ENCODE measurements around the gene MAB21L3. TPM values are rescaled to one million over a fixed set of nuclear protein-coding genes. Genes with fewer than 3 reads are reported as not detected.

MAB21L3 gene
- total RNA-seq, 1 donor from 2014 or later = not detected

- Mint-ChIP-seq H3K27ac (no peak overlapping the region), H3K36me3 (no peaks in the 10 kb centered on the region)
- no peak for TF ChIP-seq EZH2phosphoT487 (IDR thresholded peaks at IDR 0.05)
- TF ChIP-seq, protein P1, sequence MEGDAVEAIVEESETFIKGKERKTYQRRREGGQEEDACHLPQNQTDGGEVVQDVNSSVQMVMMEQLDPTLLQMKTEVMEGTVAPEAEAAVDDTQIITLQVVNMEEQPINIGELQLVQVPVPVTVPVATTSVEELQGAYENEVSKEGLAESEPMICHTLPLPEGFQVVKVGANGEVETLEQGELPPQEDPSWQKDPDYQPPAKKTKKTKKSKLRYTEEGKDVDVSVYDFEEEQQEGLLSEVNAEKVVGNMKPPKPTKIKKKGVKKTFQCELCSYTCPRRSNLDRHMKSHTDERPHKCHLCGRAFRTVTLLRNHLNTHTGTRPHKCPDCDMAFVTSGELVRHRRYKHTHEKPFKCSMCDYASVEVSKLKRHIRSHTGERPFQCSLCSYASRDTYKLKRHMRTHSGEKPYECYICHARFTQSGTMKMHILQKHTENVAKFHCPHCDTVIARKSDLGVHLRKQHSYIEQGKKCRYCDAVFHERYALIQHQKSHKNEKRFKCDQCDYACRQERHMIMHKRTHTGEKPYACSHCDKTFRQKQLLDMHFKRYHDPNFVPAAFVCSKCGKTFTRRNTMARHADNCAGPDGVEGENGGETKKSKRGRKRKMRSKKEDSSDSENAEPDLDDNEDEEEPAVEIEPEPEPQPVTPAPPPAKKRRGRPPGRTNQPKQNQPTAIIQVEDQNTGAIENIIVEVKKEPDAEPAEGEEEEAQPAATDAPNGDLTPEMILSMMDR (IDR thresholded peaks at IDR 0.05) = no peak
- no peak for TF ChIP-seq EZH2 (IDR thresholded peaks at IDR 0.05)
Observed at GRCh38 chr1:116153692-116154031, 42.5 kb downstream of the MAB21L3 start.

DNA sequence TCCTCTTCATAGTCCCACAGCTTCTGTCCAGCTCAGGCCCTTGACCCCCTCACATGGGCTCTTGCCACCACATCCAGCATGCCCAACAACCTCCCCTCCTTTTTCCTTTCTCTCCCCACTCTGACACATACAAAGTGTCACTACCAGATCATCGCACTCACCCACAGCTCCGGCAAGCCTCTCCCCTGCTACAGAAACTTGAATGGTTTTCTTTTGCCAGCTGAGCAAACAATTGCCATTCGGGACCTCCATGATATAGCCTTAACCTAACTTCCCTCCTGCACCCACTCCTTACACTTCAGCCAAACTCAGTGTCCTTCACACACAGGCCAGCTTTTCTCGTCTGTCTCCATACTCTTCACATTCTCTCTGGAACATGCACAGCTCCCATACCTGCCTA lies 43.3 kb downstream of the MAB21L3 start:
- Histone ChIP-seq H4K20me1 (ENCODE audit: low read depth) (no peaks in the 10 kb centered on the region), H3K27ac (no peak overlapping the region), H3K4me2 (no peak overlapping the region), H3K27me3 (peaks cover 15% of the 10 kb centered on the region), H3K9ac (no peak overlapping the region), H3K79me2 (ENCODE audit: low read depth) (no peaks in the 10 kb centered on the region), H3K9me3 (ENCODE audit: low read depth) (no peaks in the 10 kb centered on the region), H3F3A (ENCODE audit: low read depth) (no peaks in the 10 kb centered on the region), H3K4me3 (no peak overlapping the region), H2AFZ (replicated peaks) (no peak overlapping the region), H3K36me3 (no peaks in the 10 kb centered on the region), H3K4me1 (no peaks in the 10 kb centered on the region)
- TF ChIP-seq EZH2 (IDR thresholded peaks at IDR 0.05) (no peak), EZH2phosphoT487 (IDR thresholded peaks at IDR 0.05) (no peak)
- TF ChIP-seq, protein P1 (IDR thresholded peaks at IDR 0.05) = no peak
- no peak for DNase-seq (ENCODE audit: low spot score)
- Mint-ChIP-seq H3K36me3 (no peaks in the 10 kb centered on the region), H3K4me3 (no peak overlapping the region), H3K9me3 (peaks cover 5% of the 10 kb centered on the region), H3K4me1 (peaks cover 9% of the 10 kb centered on the region), H3K27me3 (ENCODE audit: insufficient read depth, low read depth) (peaks cover 3% of the 10 kb centered on the region), H3K27ac (no peak overlapping the region)

More at GRCh38 chr1:116153692-116154031, 42.5 kb downstream of the MAB21L3 start:
- Histone ChIP-seq H3K9me3 (ENCODE audit: low read depth) (no peaks in the 10 kb centered on the region), H3K4me2 (no peak overlapping the region), H3K79me2 (ENCODE audit: low read depth) (no peaks in the 10 kb centered on the region), H4K20me1 (ENCODE audit: low read depth) (no peaks in the 10 kb centered on the region), H3K4me3 (no peak overlapping the region), H3K36me3 (no peaks in the 10 kb centered on the region), H2AFZ (replicated peaks) (no peak overlapping the region), H3K4me1 (no peaks in the 10 kb centered on the region), H3K9ac (no peak overlapping the region), H3F3A (ENCODE audit: low read depth) (no peaks in the 10 kb centered on the region), H3K27me3 (peaks cover 15% of the 10 kb centered on the region), H3K27ac (no peak overlapping the region)
- no peak for DNase-seq (ENCODE audit: low spot score)
- Mint-ChIP-seq H3K9me3 (peaks cover 5% of the 10 kb centered on the region), H3K4me3 (no peak overlapping the region), H3K27me3 (ENCODE audit: insufficient read depth, low read depth) (peaks cover 3% of the 10 kb centered on the region), H3K4me1 (peaks cover 9% of the 10 kb centered on the region)

DNA sequence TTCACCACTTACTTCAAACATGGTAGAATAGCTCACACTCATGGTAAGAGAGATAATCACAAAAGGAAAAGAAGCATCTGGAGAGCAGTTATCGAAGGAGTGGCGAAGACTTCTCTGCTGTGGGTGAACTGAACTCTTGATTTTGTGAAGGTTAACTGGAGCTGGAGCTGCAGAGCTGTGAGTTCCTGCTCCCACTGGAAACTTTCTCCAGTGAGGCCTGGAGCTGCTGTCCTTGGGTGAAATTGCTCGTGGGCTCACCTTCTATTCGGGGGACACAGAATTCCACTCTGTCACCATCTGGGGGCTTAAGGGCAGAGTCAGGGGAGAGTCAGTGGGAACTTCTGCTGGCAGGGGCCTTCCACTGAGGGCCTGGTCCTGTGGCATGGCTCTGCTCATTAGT lies 45.9 kb downstream of the MAB21L3 start:
- peaks cover 3% of the 10 kb centered on the region for H3K27me3 Mint-ChIP-seq (ENCODE audit: insufficient read depth, low read depth)

More for the DNA sequence above, 45.9 kb downstream of the MAB21L3 start:
- no peak for DNase-seq (ENCODE audit: low spot score)
- Mint-ChIP-seq H3K4me1 (no peaks in the 10 kb centered on the region), H3K9me3 (peaks cover 5% of the 10 kb centered on the region), H3K27ac (no peak overlapping the region), H3K4me3 (no peak overlapping the region), H3K36me3 (no peaks in the 10 kb centered on the region)
- no peaks in the 10 kb centered on the region for H3K4me1 ChIP-seq
- no peaks in the 10 kb centered on the region for H3K36me3 ChIP-seq
- no peak overlapping the region for H2AFZ ChIP-seq (replicated peaks)
- H3K4me2 ChIP-seq = no peak overlapping the region
- H3K9me3 ChIP-seq (ENCODE audit: low read depth) = no peaks in the 10 kb centered on the region
- no peak for TF ChIP-seq EZH2 (IDR thresholded peaks at IDR 0.05)
- TF ChIP-seq, protein P1 (IDR thresholded peaks at IDR 0.05) = no peak
- no peak for TF ChIP-seq EZH2phosphoT487 (IDR thresholded peaks at IDR 0.05)
- H3K79me2 ChIP-seq (ENCODE audit: low read depth) = no peaks in the 10 kb centered on the region
- H3K9ac ChIP-seq = no peak overlapping the region
- H3K27me3 ChIP-seq = no peaks in the 10 kb centered on the region
- no peaks in the 10 kb centered on the region for H3F3A ChIP-seq (ENCODE audit: low read depth)
- H4K20me1 ChIP-seq (ENCODE audit: low read depth) = no peaks in the 10 kb centered on the region
- H3K4me3 ChIP-seq = no peak overlapping the region
- no peak overlapping the region for H3K27ac ChIP-seq
